ENCODE measurements around the gene SRXN1.

The SRXN1 gene

DNA sequence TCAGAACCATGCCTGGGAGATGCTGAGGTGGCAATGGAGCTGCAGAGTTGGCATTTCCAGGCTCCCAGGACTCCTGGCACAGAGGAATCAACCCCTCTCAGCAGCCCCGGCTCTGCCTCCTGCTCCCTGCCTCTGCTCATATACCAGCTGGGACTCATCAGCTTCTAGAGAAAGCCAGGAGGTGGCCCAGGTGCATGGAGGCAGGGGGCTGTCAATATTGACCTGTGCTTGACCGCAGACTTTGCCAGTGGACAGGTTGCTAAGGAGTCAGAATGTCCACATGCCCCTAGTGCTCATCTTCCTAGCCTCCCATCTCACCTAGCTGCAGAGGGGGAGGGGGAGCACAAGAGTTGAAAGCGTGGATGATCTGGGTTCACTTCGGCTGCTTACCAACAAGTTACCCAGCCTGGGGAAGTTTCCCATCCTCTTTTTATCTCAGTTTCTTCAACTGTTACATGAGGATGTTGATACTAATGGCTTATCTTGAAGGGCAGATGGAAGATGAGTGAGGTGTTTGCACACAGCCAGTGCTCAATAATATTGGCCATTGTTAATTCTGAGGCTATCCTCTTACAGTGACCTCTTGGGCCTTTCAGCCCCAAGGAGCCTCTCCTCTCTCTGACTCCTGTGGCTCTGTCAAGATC lies 31.8 kb upstream of the SRXN1 start:
- H3K4me1 Mint-ChIP-seq (ENCODE audit: low read depth) = no peaks in the 10 kb centered on the region
- no peak overlapping the region for H3K4me3 Mint-ChIP-seq
- no peaks in the 10 kb centered on the region for H3K36me3 Mint-ChIP-seq
- H3K9me3 Mint-ChIP-seq (ENCODE audit: low read depth) = no peaks in the 10 kb centered on the region
- no peak overlapping the region for H3K27ac Mint-ChIP-seq
- H3K27me3 Mint-ChIP-seq = peaks cover 18% of the 10 kb centered on the region

DNA sequence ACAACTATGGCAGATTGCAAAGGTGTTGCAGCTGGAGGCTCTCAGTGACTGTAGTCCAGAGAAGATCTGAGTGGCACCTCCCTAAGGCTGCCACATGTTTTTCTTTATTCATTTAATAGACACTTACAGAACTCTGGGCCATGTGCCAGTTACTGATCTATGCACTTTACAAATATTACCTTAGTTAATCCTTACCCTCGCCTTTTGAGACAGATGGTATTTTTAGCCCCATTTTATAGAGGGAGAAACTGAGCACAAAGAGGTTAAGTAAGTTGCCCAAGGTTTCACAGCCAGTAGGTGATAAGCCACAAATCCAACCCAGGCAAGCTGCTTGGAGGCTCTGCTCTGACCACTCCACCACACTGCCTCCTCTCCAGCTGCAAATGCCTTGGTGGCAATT lies 29.1 kb upstream of the SRXN1 start:
- H3K36me3 Mint-ChIP-seq = no peaks in the 10 kb centered on the region
- no peak overlapping the region for H3K4me3 Mint-ChIP-seq
- H3K9me3 Mint-ChIP-seq (ENCODE audit: low read depth) = no peaks in the 10 kb centered on the region
- no peak overlapping the region for H3K27ac Mint-ChIP-seq
- H3K4me1 Mint-ChIP-seq (ENCODE audit: low read depth) = no peaks in the 10 kb centered on the region
- peaks cover 40% of the 10 kb centered on the region for H3K27me3 Mint-ChIP-seq

DNA sequence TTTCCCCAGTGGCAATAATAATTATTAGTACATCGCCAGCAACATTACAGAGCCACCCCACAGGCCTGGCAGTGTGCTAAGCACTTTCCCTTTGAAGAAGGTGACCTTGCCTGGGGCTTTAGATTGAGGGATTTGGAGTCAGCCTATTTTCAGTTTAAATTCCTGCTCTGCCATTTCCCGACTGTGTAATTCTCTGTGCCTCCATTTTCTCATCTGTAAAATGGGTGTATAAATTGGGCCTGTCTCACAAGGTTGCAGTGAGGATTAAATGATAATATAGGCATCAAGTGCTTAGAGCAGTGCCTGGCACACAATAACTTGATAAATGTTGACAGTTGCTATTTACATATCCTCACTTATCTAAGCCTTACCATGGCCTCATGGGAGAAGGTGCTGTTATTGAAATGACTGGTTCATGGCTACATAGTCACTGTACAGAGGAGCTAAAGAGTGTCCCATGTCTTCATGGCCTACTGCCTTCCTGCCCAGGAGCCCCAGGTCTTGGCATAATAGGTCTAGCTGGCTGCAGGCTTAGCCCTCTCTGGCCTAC lies 27.7 kb upstream of the SRXN1 start:
- Mint-ChIP-seq H3K9me3 (ENCODE audit: low read depth) (no peaks in the 10 kb centered on the region), H3K36me3 (no peaks in the 10 kb centered on the region), H3K27ac (no peak overlapping the region), H3K27me3 (peaks cover 42% of the 10 kb centered on the region), H3K4me3 (no peak overlapping the region), H3K4me1 (ENCODE audit: low read depth) (peaks cover 4% of the 10 kb centered on the region)

DNA sequence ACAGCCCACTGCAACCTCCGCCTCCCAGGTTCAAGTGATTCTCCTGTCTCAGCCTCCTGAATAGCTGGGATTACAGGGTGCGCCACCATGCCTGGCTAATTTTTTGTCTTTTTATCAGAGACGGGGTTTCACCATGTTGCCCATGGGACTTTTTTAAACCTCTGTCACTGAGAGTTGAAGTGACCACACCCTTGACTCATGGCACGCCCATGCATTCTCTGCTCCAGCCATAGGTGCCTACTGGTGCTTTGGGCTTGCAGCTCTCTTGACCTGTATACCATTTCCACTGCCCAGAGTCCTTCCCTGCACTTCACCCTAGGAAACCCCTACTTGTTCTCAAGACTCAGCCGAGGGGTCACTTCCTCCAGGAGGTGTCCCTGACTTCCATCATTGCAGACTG lies 25.0 kb upstream of the SRXN1 start:
- Mint-ChIP-seq H3K27me3 (peaks cover 42% of the 10 kb centered on the region), H3K27ac (no peak overlapping the region), H3K9me3 (ENCODE audit: low read depth) (no peaks in the 10 kb centered on the region), H3K4me1 (ENCODE audit: low read depth) (peaks cover 7% of the 10 kb centered on the region), H3K36me3 (no peaks in the 10 kb centered on the region), H3K4me3 (no peak overlapping the region)

DNA sequence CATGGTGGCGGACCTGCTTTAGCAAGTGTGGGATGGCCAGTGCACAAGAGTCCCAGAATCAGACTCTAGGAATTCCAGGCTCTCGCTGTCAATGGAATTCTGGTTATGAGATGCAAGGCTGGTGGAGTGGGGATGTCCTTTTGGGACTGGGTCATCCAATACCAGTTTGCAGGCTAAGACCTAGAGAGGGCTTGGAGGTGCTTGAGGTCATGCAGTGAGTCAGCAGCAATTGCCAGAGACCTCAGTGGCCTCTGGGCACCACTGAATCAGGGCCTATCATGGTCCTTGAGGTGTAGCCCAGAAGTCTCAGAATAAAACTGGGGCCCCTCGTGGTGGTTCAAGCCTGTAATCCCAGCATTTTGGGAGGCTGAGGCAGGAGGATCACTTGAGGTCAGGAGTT lies 24.0 kb upstream of the SRXN1 start:
- Mint-ChIP-seq H3K27me3 (peaks cover 40% of the 10 kb centered on the region), H3K4me3 (no peak overlapping the region), H3K27ac (no peak overlapping the region), H3K36me3 (no peaks in the 10 kb centered on the region), H3K9me3 (ENCODE audit: low read depth) (no peaks in the 10 kb centered on the region), H3K4me1 (ENCODE audit: low read depth) (peaks cover 7% of the 10 kb centered on the region)

DNA sequence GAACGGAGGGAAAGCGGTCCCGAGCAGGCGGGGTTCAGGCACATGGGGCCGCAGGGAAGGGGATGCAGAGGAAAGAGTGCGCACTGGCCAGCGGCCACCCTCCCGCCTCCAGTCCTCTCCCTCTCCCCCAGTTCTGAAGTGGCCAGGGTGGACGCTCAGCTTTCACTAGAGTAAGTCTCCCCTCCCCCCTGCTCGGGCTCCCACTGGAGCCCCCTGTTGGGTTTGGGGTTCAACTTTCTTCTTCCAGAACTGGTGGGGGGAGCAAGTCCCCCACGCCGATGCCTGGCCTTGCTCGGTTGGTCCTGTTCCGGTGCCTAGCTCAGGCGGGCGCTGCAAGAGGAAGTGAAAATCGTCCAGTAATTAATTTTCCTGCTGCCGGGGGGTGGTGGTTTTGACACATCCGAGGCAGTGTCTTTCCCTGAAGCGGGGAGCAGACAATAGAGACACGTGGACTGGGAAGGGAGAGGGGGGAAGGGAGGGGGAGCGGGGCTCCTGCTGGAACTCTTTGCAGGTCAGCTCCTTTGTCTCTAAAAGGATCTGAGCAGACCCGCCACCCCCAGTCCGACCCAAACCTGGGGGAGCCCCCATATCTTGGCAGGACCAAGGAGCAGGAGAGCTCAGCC lies 23.4 kb upstream of the SRXN1 start:
- H3K27me3 Mint-ChIP-seq = peaks cover 41% of the 10 kb centered on the region
- H3K9me3 Mint-ChIP-seq (ENCODE audit: low read depth) = no peaks in the 10 kb centered on the region
- H3K4me1 Mint-ChIP-seq (ENCODE audit: low read depth) = peaks cover 7% of the 10 kb centered on the region
- peak overlapping the region; percentile 39 for H3K4me3 Mint-ChIP-seq
- no peak overlapping the region for H3K27ac Mint-ChIP-seq
- no peaks in the 10 kb centered on the region for H3K36me3 Mint-ChIP-seq

DNA sequence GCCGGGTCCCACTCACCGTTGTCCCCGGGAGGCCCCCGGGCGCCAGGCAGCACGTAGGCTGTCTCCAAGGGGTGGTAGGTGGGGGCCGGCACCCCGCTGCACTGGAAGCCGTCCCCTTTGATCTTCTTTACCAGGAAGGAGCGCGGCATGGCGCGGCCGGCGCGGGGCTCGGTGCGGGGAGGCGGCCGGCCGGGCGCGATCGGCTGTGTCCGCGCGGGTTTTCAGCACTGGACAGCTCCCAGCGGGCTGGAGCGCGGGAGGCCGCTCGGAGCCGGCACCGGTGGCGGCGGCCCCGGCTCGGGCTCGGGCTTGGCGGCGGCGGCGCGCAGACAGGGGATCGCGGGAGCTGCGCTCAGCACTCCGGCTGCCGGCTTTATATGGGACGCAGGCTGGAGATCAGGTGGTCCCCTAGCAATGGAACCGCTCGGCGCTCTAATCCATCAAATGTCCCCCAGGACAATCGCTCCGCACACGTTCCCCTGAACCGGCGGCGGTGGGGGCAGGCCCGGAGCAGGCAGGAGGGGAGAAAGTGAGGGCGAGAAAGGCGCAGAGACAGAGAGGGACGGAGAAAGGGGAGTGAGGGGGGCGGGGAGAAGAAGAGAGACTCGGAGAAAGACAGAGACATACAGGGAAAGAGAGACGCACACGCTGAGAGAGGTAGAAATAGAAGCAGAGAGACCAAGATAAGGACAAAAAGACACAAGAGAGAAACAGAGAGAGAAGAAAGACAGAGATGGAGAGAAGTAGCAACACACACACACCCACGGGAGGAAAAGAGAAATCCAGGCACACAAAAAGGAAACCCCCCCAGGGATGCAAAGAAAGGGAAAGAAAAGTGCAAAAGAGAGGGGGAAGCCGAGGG lies 22.7 kb upstream of the SRXN1 start, which contains the start of gene SCRT2:
Gene SCRT2, minus strand, starts transcription at position 350 of the 862 bp plus-strand sequence. Its CDS starts 201 bp downstream, at position 149.
- peak within 1 kb of the TSS; percentile 39 for H3K4me3 Mint-ChIP-seq
- H3K4me1 Mint-ChIP-seq (ENCODE audit: low read depth) = peaks cover 7% of the 10 kb centered on the region
- H3K9me3 Mint-ChIP-seq (ENCODE audit: low read depth) = no peaks in the 10 kb centered on the region
- no peaks in the 10 kb centered on the region for H3K36me3 Mint-ChIP-seq
- H3K27ac Mint-ChIP-seq = no peak within 1 kb of the TSS
- H3K27me3 Mint-ChIP-seq = peaks cover 44% of the 10 kb centered on the region

DNA sequence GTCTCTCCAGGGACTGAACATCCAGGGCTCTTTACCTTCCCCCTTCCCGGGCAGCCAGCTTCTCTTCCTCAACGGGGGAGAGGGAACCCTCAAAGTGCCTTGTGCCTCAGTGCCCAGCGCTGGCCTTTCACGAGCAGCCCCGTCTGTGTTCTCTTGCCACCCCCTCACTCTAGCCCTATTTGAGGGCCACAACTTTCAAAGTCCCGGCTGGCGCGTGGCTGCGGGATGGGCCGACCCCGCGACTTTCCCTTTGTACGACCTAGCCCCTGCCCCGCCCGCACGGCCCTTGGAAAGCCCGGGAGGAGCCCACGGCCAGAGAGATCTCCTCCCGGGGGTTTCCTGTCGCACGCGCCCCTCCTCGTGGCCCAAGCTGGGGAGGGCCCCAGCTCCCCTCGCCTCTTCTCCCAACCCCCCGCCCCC lies 22.0 kb upstream of the SRXN1 start:
- no peak overlapping the region for H3K4me3 Mint-ChIP-seq
- peaks cover 42% of the 10 kb centered on the region for H3K27me3 Mint-ChIP-seq
- H3K9me3 Mint-ChIP-seq (ENCODE audit: low read depth) = no peaks in the 10 kb centered on the region
- no peaks in the 10 kb centered on the region for H3K36me3 Mint-ChIP-seq
- H3K4me1 Mint-ChIP-seq (ENCODE audit: low read depth) = peaks cover 7% of the 10 kb centered on the region
- no peak overlapping the region for H3K27ac Mint-ChIP-seq

DNA sequence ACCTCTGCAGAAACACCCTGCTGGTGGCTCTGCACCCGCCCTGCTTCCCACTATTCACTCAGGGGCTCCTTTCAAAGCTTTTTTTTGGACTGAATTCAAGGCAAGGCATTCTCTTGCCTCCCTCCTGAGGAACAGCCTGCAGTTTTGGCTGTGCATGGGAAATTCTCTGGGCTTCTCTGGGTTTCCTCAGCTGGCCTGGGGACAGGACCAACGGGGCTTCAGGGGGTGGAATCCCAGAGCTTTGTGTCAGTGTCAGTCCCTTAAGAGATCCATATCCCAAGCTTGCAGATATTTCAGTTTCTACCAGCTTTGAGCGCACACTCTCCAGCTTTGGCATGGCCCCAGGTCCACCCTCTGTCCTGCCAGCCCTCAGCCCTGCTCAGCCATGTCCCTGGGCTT lies 20.6 kb upstream of the SRXN1 start:
- Mint-ChIP-seq H3K27ac (no peak overlapping the region), H3K4me3 (no peak overlapping the region), H3K27me3 (peaks cover 31% of the 10 kb centered on the region), H3K9me3 (ENCODE audit: low read depth) (no peaks in the 10 kb centered on the region), H3K36me3 (no peaks in the 10 kb centered on the region), H3K4me1 (ENCODE audit: low read depth) (peaks cover 7% of the 10 kb centered on the region)

DNA sequence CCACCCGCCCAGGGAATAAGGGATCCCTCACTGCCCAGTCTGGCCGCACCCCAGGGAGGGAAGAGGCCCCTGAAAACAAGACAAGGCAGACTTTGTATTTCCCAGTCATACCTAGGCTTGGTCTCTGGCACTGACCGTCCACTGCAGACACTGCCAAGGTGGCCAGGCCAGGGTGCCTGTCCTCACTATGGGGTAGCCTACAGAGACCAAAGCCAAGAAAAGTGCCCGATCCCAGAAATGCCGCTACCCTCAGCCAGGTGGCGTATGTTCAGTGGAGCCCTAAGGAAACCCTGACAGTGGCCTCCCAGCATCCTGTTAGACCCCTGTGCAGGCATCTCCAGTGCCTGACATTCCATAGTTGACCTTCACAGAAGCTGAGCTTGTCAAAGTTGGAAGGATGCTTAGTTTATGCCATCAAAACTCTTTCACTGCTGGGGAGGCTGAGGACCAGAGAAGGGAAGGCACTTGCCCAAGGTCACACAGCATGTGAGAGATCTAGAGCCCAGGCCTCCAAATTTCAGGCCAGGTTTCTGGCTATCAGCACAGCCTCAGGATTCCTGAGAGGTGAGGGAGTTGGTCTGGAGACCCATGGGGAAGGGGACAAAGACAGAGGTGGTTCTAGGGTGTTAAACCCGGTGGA lies 20.1 kb upstream of the SRXN1 start:
- H3K4me1 Mint-ChIP-seq (ENCODE audit: low read depth) = peaks cover 7% of the 10 kb centered on the region
- no peak overlapping the region for H3K27ac Mint-ChIP-seq
- H3K36me3 Mint-ChIP-seq = no peaks in the 10 kb centered on the region
- H3K9me3 Mint-ChIP-seq (ENCODE audit: low read depth) = no peaks in the 10 kb centered on the region
- no peak overlapping the region for H3K4me3 Mint-ChIP-seq
- peaks cover 28% of the 10 kb centered on the region for H3K27me3 Mint-ChIP-seq

DNA sequence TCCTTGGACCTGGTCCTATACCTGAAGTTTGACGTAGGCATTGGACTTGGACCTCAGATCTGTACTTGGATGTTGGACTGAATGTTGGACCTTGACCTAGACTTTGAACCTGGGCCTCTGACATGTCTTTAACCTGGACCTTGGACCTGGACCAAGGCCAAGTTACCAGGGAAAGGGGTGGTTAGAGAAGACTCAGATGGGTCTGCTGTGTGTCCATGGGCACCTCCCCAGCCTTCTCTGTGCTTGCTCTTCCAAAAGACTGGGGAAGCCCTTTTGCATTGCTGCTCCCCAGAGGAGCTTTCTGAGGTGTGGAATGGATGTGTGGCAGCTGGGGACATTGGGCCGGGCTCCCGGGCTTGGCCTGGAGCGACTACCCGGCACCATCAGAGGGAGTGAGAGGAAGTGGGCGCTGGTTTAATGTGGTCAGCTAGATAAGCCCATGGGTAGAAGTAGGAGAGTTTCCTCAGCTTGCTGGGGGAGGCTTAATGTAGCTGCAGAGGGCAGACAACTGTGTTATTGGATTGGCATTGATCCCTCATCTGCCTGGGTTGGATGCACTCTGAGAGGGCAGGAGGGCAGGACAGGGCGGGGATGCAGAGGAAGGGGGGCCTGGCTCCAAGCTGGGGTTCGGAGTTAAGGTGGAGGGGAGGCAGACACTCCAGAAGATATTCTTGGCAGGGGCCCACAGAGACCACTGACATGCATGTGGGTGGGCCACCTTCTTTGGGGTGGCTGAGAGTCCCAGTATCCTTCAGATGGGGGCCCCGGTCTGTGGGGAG lies 18.4 kb upstream of the SRXN1 start:
- H3K4me1 Mint-ChIP-seq (ENCODE audit: low read depth) = peaks cover 7% of the 10 kb centered on the region
- no peaks in the 10 kb centered on the region for H3K9me3 Mint-ChIP-seq (ENCODE audit: low read depth)
- peaks cover 36% of the 10 kb centered on the region for H3K27me3 Mint-ChIP-seq
- H3K4me3 Mint-ChIP-seq = no peak overlapping the region
- H3K36me3 Mint-ChIP-seq = no peaks in the 10 kb centered on the region
- H3K27ac Mint-ChIP-seq = no peak overlapping the region

DNA sequence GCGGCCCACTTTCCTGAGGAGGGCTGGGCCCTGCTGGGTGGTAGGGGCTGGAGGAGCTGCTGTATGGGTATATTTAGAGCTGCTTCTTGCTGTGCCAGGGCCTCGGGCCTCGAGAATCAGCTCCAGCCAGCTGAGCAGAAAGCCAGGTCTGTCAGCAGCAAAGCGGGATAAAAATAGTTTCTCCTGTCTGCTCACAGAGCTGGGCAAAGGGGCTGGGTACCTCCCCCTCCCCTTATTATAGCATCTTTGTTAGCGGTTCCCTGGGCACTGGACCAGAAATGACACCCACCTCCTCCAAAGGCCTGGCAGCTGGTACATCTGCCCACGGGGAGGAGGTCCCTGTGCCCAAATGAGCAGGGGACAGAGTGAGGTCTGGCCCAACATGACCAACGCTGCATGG lies 16.6 kb upstream of the SRXN1 start:
- H3K4me3 Mint-ChIP-seq = no peak overlapping the region
- H3K36me3 Mint-ChIP-seq = no peaks in the 10 kb centered on the region
- H3K4me1 Mint-ChIP-seq (ENCODE audit: low read depth) = peaks cover 2% of the 10 kb centered on the region
- H3K9me3 Mint-ChIP-seq (ENCODE audit: low read depth) = no peaks in the 10 kb centered on the region
- H3K27me3 Mint-ChIP-seq = peaks cover 43% of the 10 kb centered on the region
- no peak overlapping the region for H3K27ac Mint-ChIP-seq

DNA sequence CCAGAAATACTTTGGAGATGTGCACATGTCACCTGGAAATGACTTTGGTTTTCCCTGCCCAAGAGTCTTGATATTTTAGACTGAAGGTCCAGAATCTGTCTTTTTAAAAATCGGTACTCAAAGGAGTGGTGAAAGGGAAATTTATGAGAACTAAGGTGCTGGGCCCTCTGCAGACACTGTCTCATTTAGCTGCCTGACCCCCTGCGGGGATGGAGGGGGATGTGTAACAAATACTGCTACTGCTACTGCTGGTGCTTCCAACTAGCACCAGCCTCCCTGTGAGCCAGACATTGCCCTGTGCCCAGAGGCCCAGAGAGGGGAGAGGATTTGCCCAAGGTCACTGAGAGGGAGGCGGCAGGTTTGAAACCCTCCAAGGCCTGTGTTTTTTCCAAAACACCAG lies 15.6 kb upstream of the SRXN1 start:
- no peak overlapping the region for H3K4me3 Mint-ChIP-seq
- no peaks in the 10 kb centered on the region for H3K9me3 Mint-ChIP-seq (ENCODE audit: low read depth)
- peaks cover 45% of the 10 kb centered on the region for H3K27me3 Mint-ChIP-seq
- peaks cover 1% of the 10 kb centered on the region for H3K4me1 Mint-ChIP-seq (ENCODE audit: low read depth)
- no peak overlapping the region for H3K27ac Mint-ChIP-seq
- no peaks in the 10 kb centered on the region for H3K36me3 Mint-ChIP-seq

DNA sequence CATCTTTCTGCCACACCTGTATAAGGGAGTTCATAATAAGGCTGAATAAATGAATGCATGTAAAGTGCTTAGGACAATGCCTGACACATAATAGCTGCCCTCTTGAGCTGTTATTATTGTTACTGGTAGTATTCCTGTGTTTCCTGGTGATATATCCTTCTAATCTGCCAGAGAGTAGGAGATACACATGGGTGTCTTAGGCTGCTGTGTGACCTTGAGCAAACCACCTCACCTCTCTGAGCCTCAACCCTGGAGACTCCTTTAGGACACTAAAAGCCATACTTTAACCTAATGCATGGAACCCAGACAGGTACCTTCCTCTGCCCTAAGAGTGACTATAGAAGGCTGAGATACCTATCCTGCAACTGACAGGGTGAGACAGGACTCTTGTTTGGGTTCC lies 15.1 kb upstream of the SRXN1 start:
- H3K9me3 Mint-ChIP-seq (ENCODE audit: low read depth) = no peaks in the 10 kb centered on the region
- H3K4me1 Mint-ChIP-seq (ENCODE audit: low read depth) = peaks cover 4% of the 10 kb centered on the region
- H3K27me3 Mint-ChIP-seq = peaks cover 44% of the 10 kb centered on the region
- no peak overlapping the region for H3K4me3 Mint-ChIP-seq
- H3K27ac Mint-ChIP-seq = no peak overlapping the region
- no peaks in the 10 kb centered on the region for H3K36me3 Mint-ChIP-seq
